ENCODE results near the gene KREMEN2. TPM values are rescaled to one million over a fixed set of nuclear protein-coding genes. Genes with fewer than 3 reads are reported as not detected.
"Not testable (repeated sequence)": the region's sequence is repeated elsewhere in the genome, so short reads cannot be mapped to it uniquely, and the experiment has no call there.

The KREMEN2 gene
- total RNA-seq, 4 donors from 2014 or later = 0.40 to 1.6 TPM; not detected in 2

- no peaks in the 10 kb centered on the region for H3K9me3 ChIP-seq
- peaks cover 0 to 29% (median 0%) of the 10 kb centered on the region in 3 donors for H3K36me3 ChIP-seq
- no peaks in the 10 kb centered on the region for H3K27me3 ChIP-seq
- no peak for TF ChIP-seq CTCF (IDR thresholded peaks at IDR 0.05)
- TF ChIP-seq POLR2A (IDR thresholded peaks at IDR 0.05) = no peak
- no peak overlapping the region for H3K27ac ChIP-seq
- H3K4me3 ChIP-seq = no peak overlapping the region
- H3K4me1 ChIP-seq = peaks cover 0 to 4% (median 0%) of the 10 kb centered on the region in 4 donors
- no peak for DNase-seq
Observed at GRCh38 chr16:2928796-2929195, 35.3 kb upstream of the KREMEN2 start.

- Histone ChIP-seq H3K9me3 (no peaks in the 10 kb centered on the region), H3K36me3 (peaks cover 0 to 38% (median 0%) of the 10 kb centered on the region in 3 donors)
- DNase-seq = no peak
Observed at GRCh38 chr16:2929693-2930092, 34.4 kb upstream of the KREMEN2 start.

DNA sequence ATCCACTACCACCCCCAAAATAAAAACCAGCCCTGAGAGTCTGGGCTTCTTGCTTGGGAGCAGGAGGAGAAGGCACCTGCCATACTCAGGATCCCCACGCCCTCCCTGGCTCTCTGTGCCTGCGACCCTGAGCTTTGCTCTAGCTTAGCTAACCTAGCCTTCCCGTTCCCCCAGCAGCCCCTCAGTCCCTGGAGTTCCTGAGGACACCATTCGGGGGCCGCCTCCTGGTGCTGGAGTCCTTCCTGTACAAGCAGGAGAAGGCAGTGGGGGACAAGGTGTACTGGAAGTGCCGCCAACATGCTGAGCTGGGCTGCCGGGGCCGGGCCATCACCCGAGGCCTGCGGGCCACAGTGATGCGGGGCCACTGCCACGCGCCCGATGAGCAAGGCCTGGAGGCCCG is 33.8 kb upstream of the KREMEN2 start:
- no peak overlapping the region for H3K4me3 ChIP-seq
- H3K27me3 ChIP-seq = no peaks in the 10 kb centered on the region
- H3K27ac ChIP-seq = no peak overlapping the region
- peaks cover 0 to 43% (median 0%) of the 10 kb centered on the region in 3 donors for H3K36me3 ChIP-seq
- no peak for DNase-seq
- TF ChIP-seq CTCF (IDR thresholded peaks at IDR 0.05) (no peak), POLR2A (IDR thresholded peaks at IDR 0.05) (no peak)
- peaks cover 0 to 4% (median 0%) of the 10 kb centered on the region in 4 donors for H3K4me1 ChIP-seq
- no peaks in the 10 kb centered on the region for H3K9me3 ChIP-seq

More at GRCh38 chr16:2929693-2930092, 34.4 kb upstream of the KREMEN2 start:
- TF ChIP-seq POLR2A (IDR thresholded peaks at IDR 0.05) = no peak
- TF ChIP-seq CTCF (IDR thresholded peaks at IDR 0.05) = no peak
- peaks cover 0 to 4% (median 0%) of the 10 kb centered on the region in 4 donors for H3K4me1 ChIP-seq
- H3K27ac ChIP-seq = no peak overlapping the region
- no peaks in the 10 kb centered on the region for H3K27me3 ChIP-seq
- H3K4me3 ChIP-seq = no peak overlapping the region

DNA sequence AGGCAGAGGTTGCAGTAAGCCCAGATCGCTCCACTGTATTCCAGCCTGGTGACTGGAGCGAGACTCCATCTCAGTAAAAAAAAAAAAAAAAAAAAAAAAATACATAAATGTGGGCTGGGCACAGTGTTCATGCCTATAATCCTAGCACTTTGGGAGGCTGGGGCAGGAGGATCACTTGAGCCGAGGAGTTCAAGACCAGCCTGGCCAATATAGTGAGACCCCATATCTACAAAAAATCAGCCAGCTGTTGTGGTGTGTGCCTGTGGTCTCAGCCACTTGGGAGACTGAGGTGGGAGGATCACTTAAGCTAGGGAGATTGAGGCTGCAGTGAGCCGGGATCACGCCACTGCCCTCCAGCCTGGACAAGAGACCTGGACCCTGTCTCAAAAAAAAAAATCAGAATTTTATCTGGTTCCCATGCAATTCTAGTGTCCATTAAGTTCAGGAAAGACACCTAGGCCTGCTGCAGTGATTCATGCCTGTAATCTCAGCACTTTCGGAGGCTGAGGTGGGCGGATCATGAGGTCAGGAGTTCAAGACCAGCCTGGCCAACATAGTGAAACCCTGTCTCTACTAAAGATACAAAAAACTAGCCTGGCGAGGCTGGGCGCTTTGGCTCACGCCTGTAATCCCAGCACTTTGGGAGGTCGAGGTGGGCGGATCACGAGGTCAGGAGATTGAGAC is 32.7 kb upstream of the KREMEN2 start:
- DNase-seq, H3K4me1 ChIP-seq, H3K27me3 ChIP-seq, H3K9me3 ChIP-seq, H3K4me3 ChIP-seq, H3K27ac ChIP-seq: not testable (repeated sequence)
- H3K36me3 ChIP-seq = peaks cover 0 to 51% (median 0%) of the 10 kb centered on the region in 3 donors

DNA sequence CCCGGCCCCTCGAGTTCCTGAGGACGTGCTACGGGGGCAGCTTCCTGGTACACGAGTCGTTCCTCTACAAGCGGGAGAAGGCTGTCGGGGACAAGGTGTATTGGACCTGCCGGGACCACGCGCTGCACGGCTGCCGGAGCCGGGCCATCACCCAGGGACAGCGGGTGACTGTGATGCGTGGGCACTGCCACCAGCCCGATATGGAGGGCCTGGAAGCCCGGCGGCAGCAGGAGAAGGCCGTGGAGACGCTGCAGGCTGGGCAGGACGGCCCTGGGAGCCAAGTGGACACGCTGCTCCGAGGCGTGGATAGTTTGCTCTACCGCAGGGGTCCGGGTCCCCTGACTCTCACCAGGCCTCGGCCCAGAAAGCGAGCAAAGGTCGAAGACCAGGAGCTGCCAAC is 30.9 kb upstream of the KREMEN2 start:
- no peak for DNase-seq
- no peak for TF ChIP-seq POLR2A (IDR thresholded peaks at IDR 0.05)
- TF ChIP-seq CTCF (IDR thresholded peaks at IDR 0.05) = no peak

DNA sequence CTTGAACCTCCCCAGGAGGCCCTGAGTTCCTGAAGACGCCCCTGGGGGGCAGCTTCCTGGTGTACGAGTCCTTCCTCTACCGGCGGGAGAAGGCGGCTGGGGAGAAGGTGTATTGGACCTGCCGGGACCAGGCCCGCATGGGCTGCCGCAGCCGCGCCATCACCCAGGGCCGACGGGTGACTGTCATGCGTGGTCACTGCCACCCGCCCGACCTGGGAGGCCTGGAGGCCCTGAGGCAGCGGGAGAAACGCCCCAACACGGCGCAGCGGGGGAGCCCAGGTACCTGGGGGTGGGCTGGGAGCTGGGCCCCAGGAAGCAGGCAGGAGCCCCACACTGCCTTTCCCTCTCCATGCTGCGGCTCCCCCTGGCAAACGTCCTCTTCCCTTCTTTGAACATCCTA is 30.4 kb upstream of the KREMEN2 start:
- no peak for DNase-seq
- H3K9me3 ChIP-seq = no peaks in the 10 kb centered on the region
- no peak overlapping the region for H3K27ac ChIP-seq
- peaks cover 0 to 73% (median 0%) of the 10 kb centered on the region in 3 donors for H3K36me3 ChIP-seq
- no peaks in the 10 kb centered on the region for H3K27me3 ChIP-seq
- TF ChIP-seq CTCF (IDR thresholded peaks at IDR 0.05) (no peak), POLR2A (IDR thresholded peaks at IDR 0.05) (no peak)
- H3K4me3 ChIP-seq = no peak overlapping the region
- H3K4me1 ChIP-seq = no peaks in the 10 kb centered on the region

More for the DNA sequence above, 30.9 kb upstream of the KREMEN2 start:
- Histone ChIP-seq H3K4me3 (no peak overlapping the region), H3K27me3 (no peaks in the 10 kb centered on the region), H3K36me3 (peaks cover 0 to 69% (median 0%) of the 10 kb centered on the region in 3 donors), H3K4me1 (no peaks in the 10 kb centered on the region), H3K27ac (no peak overlapping the region), H3K9me3 (no peaks in the 10 kb centered on the region)

All from Peyer's patch (tissue), 4 donors.